Measurements from ENCODE around the gene FCHSD2. TPM values are rescaled to one million over a fixed set of nuclear protein-coding genes. Genes with fewer than 3 reads are reported as not detected.

FCHSD2 gene
- total and polyA plus RNA-seq, 2 of the 13 experiments (the other 11 are each of a cell fraction or from before 2014, with no cell fraction given) = 20.5 to 24.8 TPM

- no peak for TF ChIP-seq ZFP37 (CRISPR knock-in tag; IDR thresholded peaks at IDR 0.05; ENCODE audit: borderline replicate concordance)
- no peak for TF ChIP-seq ZNF333 (CRISPR knock-in tag; IDR thresholded peaks at IDR 0.05; ENCODE audit: borderline replicate concordance)
- TF ChIP-seq CTCF (CRISPR knock-in tag; IDR thresholded peaks at IDR 0.05) = peak; percentile 69
- no peak for TF ChIP-seq ZNF530 (CRISPR knock-in tag; IDR thresholded peaks at IDR 0.05; ENCODE audit: low read depth)
- TF ChIP-seq PATZ1 (CRISPR knock-in tag; IDR thresholded peaks at IDR 0.05) = 0 out of 2 replicates have a peak, but pooled peaks have one; percentile 11
- no peak for TF ChIP-seq SNAI1 (CRISPR knock-in tag; IDR thresholded peaks at IDR 0.05; ENCODE audit: borderline replicate concordance)
- TF ChIP-seq, protein P1, sequence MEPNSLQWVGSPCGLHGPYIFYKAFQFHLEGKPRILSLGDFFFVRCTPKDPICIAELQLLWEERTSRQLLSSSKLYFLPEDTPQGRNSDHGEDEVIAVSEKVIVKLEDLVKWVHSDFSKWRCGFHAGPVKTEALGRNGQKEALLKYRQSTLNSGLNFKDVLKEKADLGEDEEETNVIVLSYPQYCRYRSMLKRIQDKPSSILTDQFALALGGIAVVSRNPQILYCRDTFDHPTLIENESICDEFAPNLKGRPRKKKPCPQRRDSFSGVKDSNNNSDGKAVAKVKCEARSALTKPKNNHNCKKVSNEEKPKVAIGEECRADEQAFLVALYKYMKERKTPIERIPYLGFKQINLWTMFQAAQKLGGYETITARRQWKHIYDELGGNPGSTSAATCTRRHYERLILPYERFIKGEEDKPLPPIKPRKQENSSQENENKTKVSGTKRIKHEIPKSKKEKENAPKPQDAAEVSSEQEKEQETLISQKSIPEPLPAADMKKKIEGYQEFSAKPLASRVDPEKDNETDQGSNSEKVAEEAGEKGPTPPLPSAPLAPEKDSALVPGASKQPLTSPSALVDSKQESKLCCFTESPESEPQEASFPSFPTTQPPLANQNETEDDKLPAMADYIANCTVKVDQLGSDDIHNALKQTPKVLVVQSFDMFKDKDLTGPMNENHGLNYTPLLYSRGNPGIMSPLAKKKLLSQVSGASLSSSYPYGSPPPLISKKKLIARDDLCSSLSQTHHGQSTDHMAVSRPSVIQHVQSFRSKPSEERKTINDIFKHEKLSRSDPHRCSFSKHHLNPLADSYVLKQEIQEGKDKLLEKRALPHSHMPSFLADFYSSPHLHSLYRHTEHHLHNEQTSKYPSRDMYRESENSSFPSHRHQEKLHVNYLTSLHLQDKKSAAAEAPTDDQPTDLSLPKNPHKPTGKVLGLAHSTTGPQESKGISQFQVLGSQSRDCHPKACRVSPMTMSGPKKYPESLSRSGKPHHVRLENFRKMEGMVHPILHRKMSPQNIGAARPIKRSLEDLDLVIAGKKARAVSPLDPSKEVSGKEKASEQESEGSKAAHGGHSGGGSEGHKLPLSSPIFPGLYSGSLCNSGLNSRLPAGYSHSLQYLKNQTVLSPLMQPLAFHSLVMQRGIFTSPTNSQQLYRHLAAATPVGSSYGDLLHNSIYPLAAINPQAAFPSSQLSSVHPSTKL (CRISPR knock-in tag; IDR thresholded peaks at IDR 0.05) = 0 out of 2 replicates have a peak, but pooled peaks have one; percentile 9
- TF ChIP-seq XRCC5 (optimal IDR thresholded peaks at IDR 0.05; ENCODE audit: low read length) = peak; percentile 42
- no peak for TF ChIP-seq KLF6 (CRISPR knock-in tag; IDR thresholded peaks at IDR 0.05)
- TF ChIP-seq ZNF740 (CRISPR knock-in tag; IDR thresholded peaks at IDR 0.05) = no peak
- 0 out of 2 replicates have a peak, but pooled peaks have one; percentile 13 for TF ChIP-seq HOXA3 (CRISPR knock-in tag; IDR thresholded peaks at IDR 0.05)
- no peak for TF ChIP-seq NFE2L1 (CRISPR knock-in tag; IDR thresholded peaks at IDR 0.05; ENCODE audit: borderline replicate concordance)
- TF ChIP-seq ISL2 (CRISPR knock-in tag; IDR thresholded peaks at IDR 0.05) = peak; percentile 33; the same call in 1 of the 2 replicates
- no peak for TF ChIP-seq FOXA3 (CRISPR knock-in tag; IDR thresholded peaks at IDR 0.05)
Observed at GRCh38 chr11:73182824-73183321, 40.8 kb upstream of the FCHSD2 start (continued).
